Transverse colon (tissue), 4 donors: ENCODE results near the gene ZC2HC1C. TPM values are rescaled to one million over a fixed set of nuclear protein-coding genes. Genes with fewer than 3 reads are reported as not detected.

ENCODE experiments used
- DNase-seq: peaks from one replicate; pipeline ENCODE4 v3.0.0-alpha.2; 2019
- H3K27ac ChIP-seq, 4 donors: fragments of 200-600 bp; sonication (generic); 2 replicates each; pipeline ENCODE4 v1.5.1; 2016 to 2018; ENCODE audit warnings: inconsistent platforms in 4 of 4
- H3K27me3 ChIP-seq: fragments of 200-600 bp; sonication (generic); 2 replicates; pipeline ENCODE4 v1.5.1; 2017; ENCODE audit warnings: inconsistent platforms
- H3K36me3 ChIP-seq, 4 donors: fragments of 200-600 bp; sonication (generic); 2 replicates each; pipeline ENCODE4 v1.5.1; 2017 to 2019; ENCODE audit warnings: inconsistent platforms in 4 of 4
- H3K4me1 ChIP-seq, 4 donors: fragments of 200-600 bp; sonication (generic); 2 replicates each; pipeline ENCODE4 v1.5.1; 2017 to 2020; ENCODE audit warnings: inconsistent platforms in 4 of 4
- H3K4me3 ChIP-seq, 4 donors: fragments of 200-600 bp; sonication (generic); 1 replicate in 1 of 4; 2 replicates in 3 of 4; pipeline versions ENCODE4 v1.5.1 to v1.6.1; 2017 to 2019; ENCODE audit warnings: inconsistent platforms in 4 of 4
- H3K9me3 ChIP-seq, 2 donors: fragments of 200-600 bp; sonication (generic); 2 replicates each; pipeline ENCODE4 v1.5.1; 2017 to 2019; ENCODE audit warnings: inconsistent platforms in 2 of 2
- CTCF ChIP-seq, 5 experiments: fragments of 200-600 bp in 3 of 5; fragments of 450-650 bp in 2 of 5; sonication (generic) in 3 of 5; IDR thresholded peaks; 1 replicate in 2 of 5; 2 replicates in 3 of 5; pipeline ENCODE4 v1.5.1; 2016 to 2017; ENCODE audit warnings: antibody characterized with exemption in 5 of 5, inconsistent platforms in 3 of 5, mild to moderate bottlenecking in 2 of 5, moderate library complexity in 1 of 5
- EP300 ChIP-seq: sonication (generic); formaldehyde crosslinking; IDR thresholded peaks from one replicate; pipeline ENCODE4 v1.6.1; 2017; ENCODE audit warnings: antibody characterized with exemption, low read depth
- POLR2A ChIP-seq: fragments of 450-650 bp; IDR thresholded peaks from one replicate; pipeline ENCODE4 v1.6.1; 2016; ENCODE audit warnings: antibody characterized with exemption, mild to moderate bottlenecking, moderate library complexity
- POLR2AphosphoS5 ChIP-seq, 3 donors: sonication (generic); formaldehyde crosslinking; IDR thresholded peaks; one replicate each; pipeline ENCODE4 v1.6.1; 2016; ENCODE audit warnings: antibody characterized with exemption in 3 of 3
- WGBS, 2 donors: methylation state at CpG; one replicate each; pipeline ENCODE4 v1.1.5; 2018; ENCODE audit warnings: low coverage in 1 of 2; 5-methylcytosine and 5-hydroxymethylcytosine counted together
- in situ Hi-C, 4 donors: fragments of 200-750 bp; cut with MboI; loops; one replicate each; pipeline versions ENCODE4 v1.15.0 to v1.15.1; 2017; ENCODE audit warnings: low sequenced_read_pairs in 3 of 4, low pct_ligation_motif_present in 1 of 4, low pct_unique_long_range_greater_than_20kb in 1 of 4
- intact Hi-C: fragments of 100-400 bp; cut with DNase I; formaldehyde crosslinking; loops from one replicate; pipeline ENCODE4 v1.15.1; 2023; ENCODE audit warnings: low total_unique reads
- total RNA-seq, 4 donors: library from RNA; depleted of rRNA; stranded (reverse); fragments of >200 nt; gene quantifications; one replicate each; pipeline ENCODE4 v1.1.0, GENCODE V29; 2016

The ZC2HC1C gene
- total RNA-seq, 4 donors from 2014 or later, result 7.5 to 40.0 (median 8.1) TPM; not detected in 1

- peaks cover 10 to 55% (median 30%) of the 10 kb centered on the region in 4 donors for H3K4me1 ChIP-seq
- 89 to 91% methylated on average over 1 to 2 of the region's 2 CpGs for WGBS, 2 donors
- no peaks in the 10 kb centered on the region for H3K27me3 ChIP-seq
- intact Hi-C loops, result no loop called here
- in situ Hi-C loops, result no loop called here
- H3K9me3 ChIP-seq, result no peaks in the 10 kb centered on the region
- TF ChIP-seq CTCF (IDR thresholded peaks at IDR 0.05) (no peak), POLR2AphosphoS5 (IDR thresholded peaks at IDR 0.05) (no peak)
- H3K27ac ChIP-seq, result no peak overlapping the region
- H3K36me3 ChIP-seq, result peaks cover 0 to 9% (median 0%) of the 10 kb centered on the region in 4 donors
- DNase-seq, result no peak
- H3K4me3 ChIP-seq, result no peak overlapping the region
Measured at GRCh38 chr14:75048101-75048500, 21.3 kb upstream of the ZC2HC1C start.

DNA sequence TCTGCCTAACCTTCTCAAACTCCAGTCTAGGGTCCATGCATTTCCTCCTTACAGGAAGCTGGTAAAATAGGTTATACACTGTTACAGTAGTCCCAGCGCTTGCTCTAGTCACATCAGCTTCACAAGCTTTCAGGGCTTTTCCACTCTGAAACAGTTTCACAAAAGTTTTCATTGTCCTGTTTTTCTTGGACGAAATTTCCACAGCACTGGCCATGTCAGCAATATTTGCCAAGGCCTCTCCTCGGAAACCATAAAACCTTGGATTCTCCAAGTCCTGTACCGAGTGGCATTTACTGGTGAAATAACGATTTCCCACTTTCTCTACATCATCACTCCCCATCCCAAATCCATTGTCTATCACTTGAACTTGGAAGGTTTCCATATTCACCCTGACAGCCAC, 20.3 kb upstream of the ZC2HC1C start:
- intact Hi-C loops, result no loop called here
- peaks cover 0 to 9% (median 0%) of the 10 kb centered on the region in 4 donors for H3K36me3 ChIP-seq
- 76 to 84% methylated on average over 4 to 5 of the region's 5 CpGs for WGBS, 2 donors
- H3K4me1 ChIP-seq, result peaks cover 7 to 48% (median 29%) of the 10 kb centered on the region in 4 donors
- H3K9me3 ChIP-seq, result no peaks in the 10 kb centered on the region
- H3K27ac ChIP-seq, result peak overlapping the region; percentile 4 to 59 (median 25)
- in situ Hi-C loops, result no loop called here
- TF ChIP-seq POLR2A (no peak), CTCF (IDR thresholded peaks at IDR 0.05) (no peak)
- H3K4me3 ChIP-seq, result no peak overlapping the region
- H3K27me3 ChIP-seq, result no peaks in the 10 kb centered on the region
- DNase-seq, result no peak

GRCh38 chr14:75049731-75050201, 19.7 kb upstream of the ZC2HC1C start:
- H3K4me1 ChIP-seq, result peaks cover 3 to 42% (median 24%) of the 10 kb centered on the region in 4 donors
- no peak overlapping the region for H3K4me3 ChIP-seq
- DNase-seq, result no peak
- H3K9me3 ChIP-seq, result no peaks in the 10 kb centered on the region
- intact Hi-C loops, result no loop called here
- no peaks in the 10 kb centered on the region for H3K27me3 ChIP-seq
- H3K36me3 ChIP-seq, result peaks cover 0 to 9% (median 0%) of the 10 kb centered on the region in 4 donors
- in situ Hi-C loops, result no loop called here
- WGBS, 2 donors, result 65 to 83% methylated on average over 3 of the region's 3 CpGs
- TF ChIP-seq CTCF (IDR thresholded peaks at IDR 0.05), result no peak
- TF ChIP-seq POLR2A, result no peak
- TF ChIP-seq POLR2AphosphoS5 (IDR thresholded peaks at IDR 0.05), result no peak
- no peak for TF ChIP-seq EP300
- H3K27ac ChIP-seq, result peak overlapping the region in 3 of 4 donors; percentile 4 to 98 (median 89)

DNA sequence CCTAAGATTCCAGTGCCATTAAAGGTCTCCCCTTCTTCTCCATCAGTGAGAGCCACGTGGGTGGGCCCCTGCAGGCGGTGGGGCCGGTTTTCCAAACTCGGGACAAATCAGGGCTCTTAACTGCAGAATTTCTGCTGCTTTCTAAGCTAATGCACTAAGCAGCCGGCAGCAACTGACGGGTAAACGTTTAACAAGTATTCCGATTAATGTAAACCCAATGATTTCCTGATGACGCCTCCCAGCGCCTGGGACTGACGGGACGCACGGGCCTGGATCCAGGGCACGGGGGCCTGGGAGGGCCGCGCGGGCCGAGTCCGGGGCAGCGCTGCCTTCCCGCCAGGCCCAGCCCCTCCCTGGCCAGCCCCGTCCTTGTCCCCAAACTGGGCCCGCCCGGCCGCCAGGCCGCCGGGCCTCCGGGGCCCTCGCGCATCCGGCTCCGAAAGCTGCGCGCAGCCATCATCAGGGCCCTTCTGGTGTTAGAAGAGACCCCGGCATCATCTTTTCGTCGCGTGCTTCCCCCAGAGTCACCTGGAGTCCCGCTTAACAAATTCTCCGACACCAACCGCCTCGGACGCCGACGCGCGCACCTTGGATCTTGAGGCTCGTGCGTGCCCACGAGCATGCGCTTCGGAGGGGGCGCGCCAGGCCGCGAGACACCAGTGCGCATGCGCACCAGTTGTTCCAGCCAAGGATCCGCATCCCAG, 18.4 kb upstream of the ZC2HC1C start, which contains the start of gene MLH3:
Gene MLH3, minus strand, starts transcription at position 616 of the 704 bp plus-strand sequence. CDS start 1,812 bp downstream, outside the sequence.
- no peaks in the 10 kb centered on the region for H3K27me3 ChIP-seq
- peaks cover 3 to 31% (median 16%) of the 10 kb centered on the region in 4 donors for H3K4me1 ChIP-seq
- H3K4me3 ChIP-seq, result peak within 1 kb of the TSS; percentile 52 to 81 (median 56)
- WGBS, 2 donors, result 0 to 1% methylated on average over 12 to 54 of the region's 59 CpGs
- peak within 1 kb of the TSS; percentile 84 to 98 (median 90) for H3K27ac ChIP-seq
- H3K36me3 ChIP-seq, result peaks cover 0 to 9% (median 0%) of the 10 kb centered on the region in 4 donors
- DNase-seq, result peak; percentile 89
- TF ChIP-seq CTCF (IDR thresholded peaks at IDR 0.05) (no peak), POLR2A (peak; percentile 76), POLR2AphosphoS5 (IDR thresholded peaks at IDR 0.05) (peak; percentile 75 to 90 (median 87)), EP300 (no peak)
- intact Hi-C loops (no loop called here), in situ Hi-C loops (no loop called here)
- H3K9me3 ChIP-seq, result no peaks in the 10 kb centered on the region
